ENCODE data around the gene IL10RA. TPM values are rescaled to one million over a fixed set of nuclear protein-coding genes. Genes with fewer than 3 reads are reported as not detected.

Gene IL10RA
- total RNA-seq, 2 donors from 2014 or later = 4.6 to 11.4 TPM

- TF ChIP-seq, protein P1, sequence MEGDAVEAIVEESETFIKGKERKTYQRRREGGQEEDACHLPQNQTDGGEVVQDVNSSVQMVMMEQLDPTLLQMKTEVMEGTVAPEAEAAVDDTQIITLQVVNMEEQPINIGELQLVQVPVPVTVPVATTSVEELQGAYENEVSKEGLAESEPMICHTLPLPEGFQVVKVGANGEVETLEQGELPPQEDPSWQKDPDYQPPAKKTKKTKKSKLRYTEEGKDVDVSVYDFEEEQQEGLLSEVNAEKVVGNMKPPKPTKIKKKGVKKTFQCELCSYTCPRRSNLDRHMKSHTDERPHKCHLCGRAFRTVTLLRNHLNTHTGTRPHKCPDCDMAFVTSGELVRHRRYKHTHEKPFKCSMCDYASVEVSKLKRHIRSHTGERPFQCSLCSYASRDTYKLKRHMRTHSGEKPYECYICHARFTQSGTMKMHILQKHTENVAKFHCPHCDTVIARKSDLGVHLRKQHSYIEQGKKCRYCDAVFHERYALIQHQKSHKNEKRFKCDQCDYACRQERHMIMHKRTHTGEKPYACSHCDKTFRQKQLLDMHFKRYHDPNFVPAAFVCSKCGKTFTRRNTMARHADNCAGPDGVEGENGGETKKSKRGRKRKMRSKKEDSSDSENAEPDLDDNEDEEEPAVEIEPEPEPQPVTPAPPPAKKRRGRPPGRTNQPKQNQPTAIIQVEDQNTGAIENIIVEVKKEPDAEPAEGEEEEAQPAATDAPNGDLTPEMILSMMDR (IDR thresholded peaks at IDR 0.05) = no peak
- peak; percentile 52 for DNase-seq (ENCODE audit: low spot score)
- peaks cover 0 to 8% of the 10 kb centered on the region in 2 donors for H3K4me1 ChIP-seq
- H3K9me3 ChIP-seq = peaks cover 0 to under 1% of the 10 kb centered on the region in 2 donors
- no peaks in the 10 kb centered on the region for H3K27me3 ChIP-seq
- H3K36me3 ChIP-seq = no peaks in the 10 kb centered on the region
- H3K4me3 ChIP-seq = no peak overlapping the region
- H3K27ac ChIP-seq = no peak overlapping the region
Observed at GRCh38 chr11:118015385-118015841, 29.2 kb downstream of the IL10RA start.

DNA sequence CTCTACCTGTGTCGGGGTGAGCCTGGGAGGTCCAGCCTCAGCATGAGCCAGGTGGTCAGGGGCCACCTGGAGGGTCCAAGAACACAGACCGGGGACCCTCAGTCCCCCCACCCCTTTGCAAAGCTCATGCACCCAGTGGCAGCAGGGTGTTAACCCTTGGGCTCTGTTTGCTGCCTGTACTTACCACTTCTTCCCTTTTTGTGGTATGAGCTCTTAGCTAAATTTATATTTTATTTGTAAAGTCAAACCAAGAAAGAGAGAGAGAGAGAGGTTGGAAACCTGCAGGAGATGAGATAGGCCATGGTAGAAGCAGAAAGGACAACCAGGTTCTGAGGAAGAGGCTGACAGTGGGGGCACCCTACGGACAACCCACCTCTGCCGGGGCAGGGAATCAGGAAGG lies 29.9 kb downstream of the IL10RA start:
- peak; percentile 26 for DNase-seq (ENCODE audit: low spot score)
- H3K4me3 ChIP-seq = no peak overlapping the region
- H3K9me3 ChIP-seq = peaks cover 0 to 7% of the 10 kb centered on the region in 2 donors
- H3K4me1 ChIP-seq = peaks cover 0 to under 1% of the 10 kb centered on the region in 2 donors
- TF ChIP-seq, protein P1 (IDR thresholded peaks at IDR 0.05) = no peak
- H3K27me3 ChIP-seq = no peaks in the 10 kb centered on the region
- H3K27ac ChIP-seq = no peak overlapping the region
- H3K36me3 ChIP-seq = no peaks in the 10 kb centered on the region

GRCh38 chr11:118017111-118017510 lies 30.9 kb downstream of the IL10RA start:
- TF ChIP-seq, protein P1 (IDR thresholded peaks at IDR 0.05) = no peak
- Histone ChIP-seq H3K27me3 (no peaks in the 10 kb centered on the region), H3K36me3 (no peaks in the 10 kb centered on the region), H3K4me1 (no peaks in the 10 kb centered on the region), H3K9me3 (peaks cover 0 to 15% of the 10 kb centered on the region in 2 donors), H3K27ac (no peak overlapping the region), H3K4me3 (no peak overlapping the region)
- no peak for DNase-seq (ENCODE audit: low spot score)

DNA sequence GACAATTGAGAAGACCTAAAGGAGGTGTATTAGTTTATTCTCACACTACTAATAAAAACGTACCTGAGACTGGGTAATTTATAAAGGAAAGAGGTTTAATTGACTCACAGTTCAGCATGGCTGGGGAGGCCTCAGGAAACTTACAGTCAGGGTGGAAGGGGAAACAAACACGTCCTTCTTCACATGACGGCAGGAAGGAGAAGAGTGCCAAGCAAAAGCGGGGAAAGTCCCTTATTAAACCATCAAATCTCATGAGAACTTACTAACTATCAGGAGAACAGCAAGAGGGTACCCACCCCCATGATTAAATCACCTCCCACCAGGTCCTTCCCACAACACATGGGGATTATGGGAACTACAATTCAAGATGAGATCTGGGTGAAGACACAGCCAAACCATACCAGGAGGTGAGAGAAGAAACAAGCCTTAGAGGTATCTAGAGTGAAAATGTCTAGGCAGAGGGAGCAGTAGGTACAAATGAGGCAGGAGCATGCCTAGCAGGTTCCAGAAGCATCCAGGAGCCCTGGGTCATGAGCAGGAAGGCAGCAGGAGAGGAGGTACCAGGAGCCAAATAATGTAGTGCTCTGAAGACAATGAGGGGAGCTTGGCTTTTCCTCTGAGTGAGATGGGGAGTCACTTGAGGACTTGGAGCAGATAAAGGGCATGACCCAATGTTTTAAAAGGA lies 31.6 kb downstream of the IL10RA start:
- Histone ChIP-seq H3K27ac (no peak overlapping the region), H3K4me3 (no peak overlapping the region), H3K36me3 (no peaks in the 10 kb centered on the region), H3K4me1 (no peaks in the 10 kb centered on the region), H3K27me3 (no peaks in the 10 kb centered on the region), H3K9me3 (peaks cover 0 to 15% of the 10 kb centered on the region in 2 donors)
- no peak for DNase-seq (ENCODE audit: low spot score)
- TF ChIP-seq, protein P1 (IDR thresholded peaks at IDR 0.05) = no peak

DNA sequence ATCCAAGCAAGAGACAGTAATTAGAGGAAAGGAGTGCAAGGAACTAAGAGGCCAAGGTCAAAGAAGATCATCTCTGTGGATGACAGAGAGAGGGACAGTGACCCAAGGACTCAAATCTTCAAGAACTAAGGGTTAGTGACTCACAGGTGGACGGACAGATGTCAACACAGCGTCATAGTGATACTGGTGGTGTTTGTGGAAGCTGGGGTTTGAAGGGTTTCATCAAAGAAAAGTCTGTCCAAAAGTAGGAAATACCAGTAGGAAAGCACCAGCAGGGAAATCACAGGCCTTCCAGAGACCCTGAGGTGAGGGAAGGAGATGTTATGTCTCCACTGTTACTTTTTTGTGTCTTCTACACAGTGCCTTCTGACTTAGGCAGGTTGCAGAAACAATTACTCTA lies 32.2 kb downstream of the IL10RA start:
- Histone ChIP-seq H3K4me3 (no peak overlapping the region), H3K27ac (no peak overlapping the region), H3K27me3 (no peaks in the 10 kb centered on the region), H3K9me3 (peaks cover 0 to 15% of the 10 kb centered on the region in 2 donors), H3K36me3 (no peaks in the 10 kb centered on the region), H3K4me1 (no peaks in the 10 kb centered on the region)
- TF ChIP-seq, protein P1 (IDR thresholded peaks at IDR 0.05) = no peak
- DNase-seq (ENCODE audit: low spot score) = no peak

DNA sequence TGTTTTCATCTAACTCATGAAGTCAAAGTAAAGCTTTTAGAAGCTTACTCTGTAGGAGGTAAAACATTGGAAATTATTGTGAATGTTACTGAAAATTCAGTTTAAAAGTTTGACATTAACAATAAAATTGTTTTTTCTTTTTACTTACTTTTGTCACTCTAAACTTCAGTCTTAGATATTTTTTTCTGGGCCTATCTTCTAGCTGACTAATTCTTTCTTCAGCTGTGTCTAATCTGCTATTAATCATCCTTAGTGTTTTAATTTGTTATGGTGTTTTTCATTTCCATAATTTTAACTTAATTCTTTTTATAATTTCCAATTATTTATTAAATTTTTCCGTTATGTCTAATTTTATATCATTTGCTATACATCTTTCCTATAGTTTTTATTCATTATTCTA lies 35.0 kb downstream of the IL10RA start:
- DNase-seq (ENCODE audit: low spot score) = no peak
- Histone ChIP-seq H3K4me3 (no peak overlapping the region), H3K9me3 (peaks cover 0 to 15% of the 10 kb centered on the region in 2 donors), H3K36me3 (no peaks in the 10 kb centered on the region), H3K4me1 (no peaks in the 10 kb centered on the region), H3K27me3 (no peaks in the 10 kb centered on the region), H3K27ac (no peak overlapping the region)
- TF ChIP-seq, protein P1 (IDR thresholded peaks at IDR 0.05) = no peak

All from right atrium auricular region (tissue), 2 donors.